GM19468 (cell line): ENCODE data around the gene CDKL5.

Experiments used
- ATAC-seq: cut with Tn5 transposase; IDR thresholded peaks from one replicate; pipeline ENCODE4 v1.9.1; 2021; ENCODE audit warnings: mild to moderate bottlenecking, moderate library complexity, moderate number of reproducible peaks; ENCODE audit not compliant: unreplicated experiment; ENCODE audit errors: extremely low read depth

Gene CDKL5

DNA sequence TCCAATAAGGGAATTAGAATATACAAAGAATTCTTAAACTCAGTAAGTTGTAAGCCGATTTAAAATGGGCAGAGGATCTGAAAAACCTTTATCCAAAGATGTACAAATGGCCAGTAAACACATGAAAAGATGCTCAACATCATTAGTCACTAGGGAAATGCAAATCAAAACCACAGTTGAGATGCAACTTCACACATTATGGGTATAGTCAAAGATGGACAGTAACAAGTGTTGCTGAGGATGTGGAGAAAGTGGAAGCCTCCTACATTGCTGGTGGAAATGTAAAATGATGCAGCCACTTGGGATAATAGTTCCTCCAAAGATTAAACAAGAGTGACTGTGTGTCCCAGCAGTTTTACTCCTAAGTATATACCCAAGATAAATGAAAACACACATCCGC, 213.9 kb downstream of the CDKL5 start:
- no peak for ATAC-seq

DNA sequence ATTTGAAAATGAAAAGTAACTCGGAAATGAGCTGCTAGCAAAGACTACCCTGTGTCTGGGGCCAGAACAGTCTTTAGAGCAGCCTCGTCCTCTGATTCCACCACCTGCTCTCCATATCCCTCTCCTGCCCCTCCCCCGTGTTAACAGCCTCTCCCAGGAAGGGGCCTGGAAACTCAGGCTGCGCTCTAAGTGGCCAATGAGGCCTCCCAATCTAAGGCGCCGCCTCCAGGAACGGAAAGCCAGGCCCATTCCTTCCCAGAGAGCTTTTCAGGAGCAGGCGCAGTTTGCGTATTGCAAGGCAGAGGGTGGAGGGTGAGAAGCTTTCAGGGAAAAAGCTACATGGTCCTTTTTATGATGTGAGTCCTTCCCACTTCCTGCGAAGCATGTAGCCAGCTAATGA, 215.3 kb downstream of the CDKL5 start:
- ATAC-seq = no peak

DNA sequence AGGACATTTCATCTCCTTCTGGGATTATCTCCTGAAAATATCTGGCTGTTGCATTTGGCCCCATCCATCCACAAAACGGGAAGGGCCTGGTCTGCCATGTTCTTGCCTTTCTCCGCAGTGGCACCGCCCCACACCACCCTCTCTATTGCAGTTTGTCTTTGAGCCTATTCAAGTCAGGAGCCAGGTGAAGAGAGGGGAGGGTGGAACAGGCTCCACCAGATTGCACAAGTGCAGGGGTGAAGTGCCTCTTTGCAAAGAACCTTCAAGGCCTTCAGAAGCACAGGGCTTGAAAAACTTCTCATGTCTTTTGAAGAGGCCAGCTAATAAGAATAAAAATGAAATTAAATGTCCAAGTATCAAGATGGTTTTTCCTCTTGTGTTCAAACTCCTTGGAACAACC, 217.8 kb downstream of the CDKL5 start:
- ATAC-seq = no peak

DNA sequence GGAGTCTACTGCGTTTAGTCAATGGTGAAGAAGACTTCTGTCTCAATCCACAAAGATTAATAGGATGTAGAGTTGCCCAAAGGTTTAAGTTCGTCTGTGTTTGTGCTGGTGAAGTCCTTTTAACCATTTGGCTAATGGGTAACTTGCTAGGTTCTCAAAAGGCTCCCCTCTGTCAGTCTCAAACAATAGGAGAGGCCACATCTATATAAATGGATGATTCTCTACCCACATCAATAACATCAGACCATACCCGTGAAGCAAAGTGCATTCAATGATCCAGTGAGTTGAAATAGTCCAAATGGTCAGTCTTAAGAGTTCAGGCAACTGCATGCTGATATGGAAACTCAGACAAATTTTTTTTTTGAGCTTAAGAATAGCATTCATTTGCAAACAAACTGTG, 218.4 kb downstream of the CDKL5 start:
- no peak for ATAC-seq

DNA sequence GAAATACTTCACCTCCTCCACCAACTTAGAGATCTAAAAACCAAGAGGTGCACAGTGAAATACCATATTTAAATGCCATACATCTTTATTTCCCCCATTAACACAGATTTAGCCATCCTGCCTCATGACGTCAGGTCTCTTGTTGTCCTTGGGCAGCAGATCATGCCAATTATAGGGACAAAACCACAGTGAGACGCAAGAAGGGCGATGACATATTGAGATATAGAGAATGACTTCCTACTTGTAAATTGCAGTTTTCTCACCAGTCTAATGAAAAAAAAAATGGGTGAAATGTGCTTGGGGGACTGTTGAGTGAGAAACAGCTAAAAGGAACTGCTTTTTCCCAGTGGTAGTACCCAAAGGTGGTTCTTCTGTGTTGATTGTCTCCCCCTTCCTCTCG, 222.2 kb downstream of the CDKL5 start:
- ATAC-seq = no peak

DNA sequence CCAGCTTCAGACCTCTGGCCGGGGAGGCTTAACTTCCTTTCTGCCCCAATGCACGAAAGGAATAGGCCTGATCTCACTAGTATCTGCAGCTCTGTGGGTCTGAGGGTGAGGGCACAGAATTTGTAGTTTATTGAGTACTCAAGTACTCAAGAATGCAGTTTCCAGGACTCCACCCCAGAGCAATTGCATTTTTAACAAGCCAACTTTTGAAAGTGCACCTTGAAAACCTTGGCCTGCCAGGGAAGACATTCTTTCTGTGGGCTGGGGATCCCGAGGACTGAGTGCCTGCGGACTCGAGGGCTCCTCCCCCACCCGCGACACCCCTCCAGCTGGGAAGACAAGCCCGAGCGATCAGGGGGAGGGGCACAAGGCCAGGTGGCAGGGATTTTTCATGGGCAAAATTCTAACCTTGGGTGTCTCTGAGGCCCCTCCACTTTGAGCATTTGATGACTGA, 224.1 kb downstream of the CDKL5 start:
- ATAC-seq = no peak

DNA sequence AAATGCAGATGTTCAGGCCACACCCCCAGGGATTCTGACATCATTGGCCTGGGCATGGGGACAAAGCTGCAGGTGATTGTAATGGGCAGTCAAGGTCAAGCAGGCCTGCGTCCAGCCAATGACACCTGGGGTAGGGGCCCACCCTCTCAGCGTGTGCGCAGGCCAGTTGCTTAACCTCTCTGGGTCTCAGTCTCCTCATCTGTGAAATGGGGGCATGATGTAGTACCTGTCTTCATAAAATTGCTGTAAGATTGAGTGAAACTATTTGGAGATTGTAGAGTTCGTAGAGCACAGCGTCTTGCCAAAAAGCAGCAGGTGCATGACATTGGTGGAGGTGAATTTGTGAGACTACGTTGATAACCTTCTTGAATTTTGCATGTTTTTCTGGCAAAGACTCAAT, 225.3 kb downstream of the CDKL5 start:
- ATAC-seq = no peak

DNA sequence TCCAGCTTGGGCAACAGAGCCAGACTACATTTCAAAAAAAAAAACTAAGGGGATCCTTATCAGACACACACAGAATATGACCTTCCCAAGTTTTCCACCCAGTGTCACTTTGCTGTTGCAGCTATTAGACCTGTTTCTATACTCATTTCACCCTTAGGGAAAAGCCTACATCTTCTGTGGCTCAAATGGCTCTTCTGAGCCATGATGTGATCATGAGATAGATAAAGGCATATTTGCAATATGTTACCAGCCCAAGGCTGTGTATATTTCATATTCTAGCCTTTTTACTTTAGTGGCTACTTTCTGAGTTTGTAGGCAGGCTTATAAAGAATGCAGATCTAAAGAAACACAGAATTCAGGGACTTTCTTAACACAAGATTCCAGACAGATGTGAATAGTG, 227.2 kb downstream of the CDKL5 start:
- ATAC-seq = no peak

DNA sequence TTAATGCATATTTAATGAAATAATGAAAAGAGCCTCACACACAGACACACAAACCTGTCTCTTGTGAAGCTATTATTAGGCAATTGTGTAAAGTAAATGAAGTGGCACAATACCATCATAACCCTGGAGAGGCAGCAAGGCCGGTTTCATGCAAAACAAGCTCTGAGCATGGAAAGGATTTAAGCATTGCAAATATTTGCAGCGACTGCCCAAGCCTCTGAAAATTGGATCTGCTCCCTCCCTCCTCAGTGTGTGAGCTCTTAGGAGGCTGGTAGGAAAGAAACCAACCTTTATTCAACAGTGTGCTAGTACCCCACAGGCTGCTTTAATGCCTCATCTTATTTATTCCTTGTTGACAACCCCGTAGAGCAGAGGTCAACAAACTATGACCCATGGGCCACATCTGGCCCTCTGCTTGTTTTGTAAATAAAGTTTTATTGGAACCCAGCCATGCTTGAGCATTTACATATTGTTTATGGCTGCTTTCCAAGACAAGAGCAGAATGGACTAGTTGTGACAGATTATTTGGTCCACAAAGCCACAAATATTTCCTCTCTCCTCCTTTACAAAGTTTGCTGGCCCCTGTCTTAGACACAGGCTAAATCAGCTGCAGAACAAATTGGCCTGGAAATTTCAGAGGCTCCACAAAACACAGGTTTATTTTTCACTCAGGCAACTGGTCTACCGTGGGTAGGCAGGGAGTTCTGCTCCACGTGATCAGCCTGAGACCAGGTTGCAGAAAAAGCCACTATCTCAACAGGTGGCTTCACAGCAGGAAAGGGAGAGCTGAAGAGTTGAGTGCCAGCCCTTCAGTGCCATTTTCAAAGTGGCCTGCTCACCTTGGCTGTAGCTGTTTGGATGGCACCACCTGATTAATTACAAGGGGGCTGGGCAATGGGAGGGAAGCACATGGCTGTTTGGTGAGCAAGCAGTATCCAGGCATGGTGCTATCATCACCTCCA, 229.7 kb downstream of the CDKL5 start:
- no peak for ATAC-seq

DNA sequence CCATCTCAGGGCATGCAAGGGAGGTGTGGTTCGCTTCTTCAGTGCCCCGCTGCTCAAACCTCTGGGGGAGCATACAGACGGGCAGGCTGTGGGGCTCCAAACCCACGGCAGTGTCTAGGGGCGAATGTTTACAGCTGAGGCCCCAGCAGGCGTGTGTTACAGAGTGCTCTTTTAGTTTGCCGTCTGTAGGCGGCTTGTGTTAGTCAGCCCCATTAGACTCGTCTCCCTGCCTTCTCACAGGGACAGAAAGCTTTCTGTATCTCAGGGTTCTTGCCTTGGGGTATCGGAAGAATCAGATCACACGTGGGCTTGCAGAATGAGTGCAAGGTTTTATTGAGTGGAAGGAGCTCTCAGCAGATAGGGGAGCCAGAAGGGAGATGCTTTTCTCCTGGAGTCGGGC, 235.9 kb downstream of the CDKL5 start:
- ATAC-seq = no peak

DNA sequence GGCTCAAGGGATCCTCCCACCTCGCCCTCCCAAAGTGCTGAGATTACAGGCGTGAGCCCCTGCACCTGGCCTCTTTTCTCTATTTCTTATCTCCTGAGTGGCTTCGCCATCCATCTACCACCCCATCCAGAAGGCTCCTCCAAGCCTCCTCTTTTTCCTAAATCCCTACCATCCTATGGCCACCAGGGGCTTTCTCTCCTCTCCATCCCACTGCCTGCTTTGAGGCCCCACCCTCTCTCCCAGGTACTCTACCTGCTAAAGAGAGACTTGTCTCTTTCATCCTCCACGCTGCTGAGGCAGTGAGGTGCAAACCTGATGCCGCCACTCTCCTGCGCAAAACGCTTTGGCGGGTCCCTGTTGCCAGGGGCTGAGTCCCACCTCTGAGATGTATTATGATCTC, 239.5 kb downstream of the CDKL5 start:
- ATAC-seq = no peak

DNA sequence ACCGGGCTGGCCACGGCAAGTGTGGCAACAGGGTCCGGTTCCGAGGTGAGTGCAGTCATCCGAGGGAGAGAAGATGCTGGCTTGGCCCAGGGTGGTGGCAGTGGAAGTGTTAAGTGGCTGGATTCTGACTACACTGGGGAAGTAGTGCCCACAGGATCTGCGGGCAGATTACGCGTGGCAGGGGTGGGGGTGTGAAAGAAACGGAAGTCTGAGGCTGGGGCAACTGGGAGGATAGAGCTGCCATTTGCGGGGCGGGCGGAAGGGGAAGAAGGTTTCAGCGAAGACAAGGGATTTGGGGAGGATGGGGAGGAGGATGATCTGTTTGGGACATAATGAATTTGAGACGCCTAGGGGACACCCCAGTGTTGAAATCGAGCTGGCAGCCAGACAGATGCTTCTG, 241.2 kb downstream of the CDKL5 start:
- ATAC-seq = no peak

DNA sequence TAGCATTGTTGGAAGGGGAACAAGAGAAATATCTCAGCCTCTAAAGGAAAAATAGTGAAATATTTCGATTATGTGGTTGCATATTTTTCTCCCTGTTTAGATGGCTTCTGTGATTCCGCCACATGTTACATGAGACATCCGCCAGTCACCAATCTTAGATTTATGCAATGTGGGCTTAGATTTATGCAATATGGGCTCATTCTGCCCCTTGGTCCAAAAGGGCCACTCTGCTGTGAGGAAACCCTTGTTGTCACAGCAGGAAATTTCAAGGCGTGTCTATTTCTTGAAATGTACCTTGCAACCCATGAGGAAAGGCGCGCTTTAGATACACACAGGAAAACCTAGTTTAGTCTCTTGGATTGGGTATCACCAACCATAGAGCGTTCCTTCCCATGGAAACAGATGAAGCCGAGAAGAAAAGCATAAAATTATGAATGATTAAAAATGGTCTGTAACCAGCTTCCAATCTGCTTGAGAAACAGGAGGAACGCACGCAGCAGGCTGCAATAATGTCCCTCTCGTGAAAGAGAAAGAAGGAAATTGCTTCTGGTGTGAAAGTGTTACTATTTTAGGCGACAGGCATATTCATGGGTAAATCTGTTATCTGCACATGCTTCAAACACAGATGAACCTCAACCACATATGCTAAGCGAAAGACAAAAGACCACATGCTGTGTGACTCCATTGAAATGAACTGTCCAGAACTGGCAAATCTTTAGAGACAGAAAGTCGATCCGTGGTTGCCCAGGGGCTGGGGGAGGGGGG, 242.8 kb downstream of the CDKL5 start:
- ATAC-seq = peak; percentile 39

DNA sequence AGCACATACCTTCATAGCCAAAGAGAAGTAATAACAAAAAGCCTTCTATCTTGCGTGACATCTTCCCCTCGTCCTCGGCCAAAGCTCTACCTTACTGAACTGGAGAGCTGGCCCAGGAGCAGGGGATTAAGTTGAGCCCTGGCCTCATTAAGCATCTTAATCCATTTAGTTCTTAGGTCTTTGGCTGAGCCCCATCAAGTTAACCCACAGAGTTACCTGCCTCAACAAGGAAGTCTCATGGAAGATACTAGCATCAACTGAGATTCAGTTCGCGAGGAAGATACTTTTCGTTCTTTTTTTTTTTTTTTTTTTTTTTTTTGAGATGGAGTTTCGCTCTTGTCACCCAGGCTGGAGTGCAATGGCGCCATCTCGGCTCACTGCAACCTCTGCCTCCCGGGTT, 246.6 kb downstream of the CDKL5 start, which contains the start of gene RS1:
TSS of gene RS1 (minus strand) at position 101 of the 400 bp plus-strand sequence. CDS start at position 61, 40 bp downstream.
- ATAC-seq = no peak

DNA sequence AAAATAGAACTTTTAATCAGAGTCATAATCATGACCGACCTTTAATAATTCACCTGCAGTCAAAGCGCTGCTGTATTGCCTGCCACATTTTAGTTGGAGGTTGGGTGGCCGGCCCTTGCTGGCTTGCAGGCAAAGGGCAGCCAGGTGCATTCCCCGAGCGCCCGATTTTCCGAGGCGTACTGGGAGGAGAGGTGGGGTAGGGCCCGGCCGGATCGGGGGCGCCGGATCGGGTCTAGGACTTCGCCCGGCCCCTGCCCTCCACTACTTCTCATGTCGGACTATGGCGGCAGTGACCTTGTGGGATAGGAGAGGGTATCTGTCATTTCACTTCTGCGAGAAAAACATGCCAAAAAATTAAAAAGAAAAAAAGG, 249.0 kb downstream of the CDKL5 start:
- peak; percentile 7 for ATAC-seq

DNA sequence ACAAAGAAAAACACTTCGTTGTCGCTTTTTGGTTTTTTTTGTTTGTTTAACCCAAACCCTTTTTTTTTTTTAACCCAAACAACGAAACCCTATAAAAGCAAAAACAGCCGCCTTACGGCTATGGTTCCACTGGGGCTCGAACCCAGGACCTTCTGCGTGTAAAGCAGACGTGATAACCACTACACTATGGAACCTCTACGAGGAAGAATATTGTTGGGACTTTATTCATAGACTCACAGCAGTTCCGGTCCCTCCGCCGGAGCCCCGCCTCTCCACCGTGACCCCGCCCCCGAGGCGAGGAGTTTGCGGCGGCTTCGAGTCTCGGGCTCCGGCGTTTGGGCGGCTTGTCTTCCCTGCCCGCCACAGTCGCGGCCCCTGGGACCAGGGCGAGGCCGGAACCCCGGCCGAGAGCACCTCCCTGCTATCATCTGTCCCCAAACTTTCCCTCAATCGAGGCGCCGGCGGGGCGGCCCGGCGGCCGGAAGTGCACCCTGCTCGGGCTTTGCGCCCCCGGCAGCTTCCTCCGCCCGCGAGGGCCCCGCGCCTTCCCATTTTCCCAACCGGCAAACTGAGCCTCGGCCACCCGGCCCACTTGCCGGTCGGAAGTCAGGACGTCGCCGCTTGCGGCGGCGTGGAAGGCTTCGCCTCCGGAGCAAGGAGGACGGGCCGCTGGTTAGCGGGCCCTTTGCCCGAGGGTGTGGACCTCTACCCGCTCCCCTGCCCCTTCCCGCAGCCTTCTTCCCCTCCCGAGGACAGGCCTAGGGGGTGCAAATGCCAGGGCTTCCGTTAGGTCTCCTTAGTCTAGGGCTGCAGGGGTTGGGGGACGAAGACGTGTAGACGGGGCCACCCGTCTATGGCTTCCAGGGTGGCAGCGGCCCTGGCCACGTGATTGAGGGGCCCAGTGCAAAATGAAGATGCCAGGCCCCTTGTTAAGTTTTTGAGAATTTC, 249.7 kb downstream of the CDKL5 start:
- peak; percentile 81 for ATAC-seq

DNA sequence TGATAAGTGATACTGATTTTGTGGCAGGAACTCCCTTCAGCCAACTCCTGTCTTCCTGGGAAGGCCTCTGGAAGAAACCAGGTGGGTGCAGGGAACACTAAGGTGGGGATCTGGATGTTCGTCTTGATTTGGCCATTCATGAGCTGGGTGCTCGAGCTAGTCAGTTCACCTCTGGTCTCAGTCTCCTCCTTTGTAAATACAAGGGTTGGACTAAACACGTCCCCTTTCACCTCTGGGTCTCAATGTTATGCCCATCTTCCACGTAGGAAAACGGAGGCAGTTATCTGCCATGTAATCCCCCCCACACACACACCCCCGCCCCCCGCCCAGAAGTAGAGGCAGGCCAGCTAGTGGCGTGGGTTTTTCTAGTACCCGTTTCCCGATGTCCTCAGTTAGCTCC, 250.6 kb downstream of the CDKL5 start:
- ATAC-seq = no peak

DNA sequence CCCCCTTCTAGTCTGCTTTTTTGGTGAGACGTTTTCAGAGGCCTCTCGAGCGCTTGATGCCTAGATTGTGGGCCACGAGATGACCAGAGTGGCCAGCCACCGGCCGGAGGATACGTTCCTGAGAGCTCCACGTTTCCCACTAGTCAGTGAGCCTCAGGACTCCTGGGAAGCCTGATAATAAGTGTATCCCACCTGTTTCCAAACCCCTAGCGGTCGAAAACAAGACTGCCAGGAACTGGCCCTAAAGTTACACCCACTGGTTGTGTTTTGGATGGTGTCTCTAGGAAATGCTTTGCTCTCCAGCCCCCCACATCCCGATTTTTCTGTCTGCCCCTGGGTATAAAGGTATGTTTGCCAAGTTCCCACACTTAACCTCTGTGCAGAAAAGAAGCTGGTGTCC, 251.1 kb downstream of the CDKL5 start:
- ATAC-seq = no peak

DNA sequence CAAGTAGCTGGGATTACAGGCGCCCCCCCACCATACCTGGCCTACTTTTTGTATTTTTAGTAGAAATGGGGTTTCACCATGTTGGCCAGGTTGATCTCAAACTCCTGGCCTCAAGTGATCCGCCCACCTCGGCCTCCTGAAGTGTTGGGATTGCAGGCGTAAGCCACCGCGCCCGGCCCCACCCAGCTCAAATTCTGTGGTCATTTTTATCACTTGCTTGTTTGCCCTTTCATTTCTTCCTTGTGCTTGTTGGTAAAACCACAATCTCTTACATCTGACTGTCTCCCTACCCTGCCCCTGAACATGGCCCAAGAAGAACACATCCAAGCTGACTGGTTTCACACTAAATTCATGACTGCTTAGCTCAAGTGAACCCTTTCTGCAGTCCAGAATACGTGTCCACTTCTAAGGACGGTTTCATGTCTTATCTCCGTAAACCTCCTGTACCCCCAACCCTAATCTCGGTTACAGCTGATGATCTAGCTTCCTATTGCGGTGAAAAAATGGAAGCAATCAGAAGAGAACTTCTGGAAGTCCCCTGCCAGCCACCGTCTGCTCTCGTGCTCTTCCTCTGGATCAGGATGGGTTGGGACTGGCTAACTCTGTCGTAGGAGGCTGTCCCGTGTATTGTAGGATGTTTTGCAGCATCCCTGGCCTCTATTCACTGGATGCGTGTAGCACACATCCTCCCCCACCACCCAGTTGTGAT, 251.9 kb downstream of the CDKL5 start:
- ATAC-seq = no peak

DNA sequence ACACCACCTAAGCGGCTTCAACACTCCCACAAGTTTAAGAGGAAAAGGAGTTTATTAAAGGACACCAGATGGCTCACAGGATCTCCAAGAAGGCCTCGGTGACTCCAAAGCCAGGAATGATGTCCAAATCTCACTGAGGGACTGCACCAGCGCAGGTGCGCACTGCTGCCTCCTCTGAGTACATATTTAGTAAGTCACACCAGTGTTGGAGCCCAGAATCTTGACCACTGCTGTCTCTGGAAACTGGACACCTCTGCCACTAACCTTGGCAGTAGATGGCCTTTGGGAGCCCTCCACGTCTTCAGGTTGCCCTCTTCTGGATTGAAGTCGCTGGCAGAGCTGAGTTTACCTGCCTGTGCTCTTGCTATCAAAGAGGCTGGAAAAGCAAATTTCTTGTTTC, 256.6 kb downstream of the CDKL5 start:
- no peak for ATAC-seq
